Natural killer cell (primary cell): ENCODE results near the gene TNS3. TPM values are rescaled to one million over a fixed set of nuclear protein-coding genes. Genes with fewer than 3 reads are reported as not detected.
"Not testable (repeated sequence)": the region's sequence is repeated elsewhere in the genome, so short reads cannot be mapped to it uniquely, and the experiment has no call there.

Experiments used
- ATAC-seq, 3 donors: fragments of 150-1000 bp in 2 of 3; fragments of 200-7000 bp in 1 of 3; cut with Tn5 transposase; 1 replicate in 1 of 3; 2 replicates in 2 of 3; pipeline ENCODE4 v1.10.0; 2021; ENCODE audit warnings: mild to moderate bottlenecking in 2 of 3, moderate library complexity in 2 of 3
- DNase-seq, 2 donors: peaks; one replicate each; pipeline versions ENCODE4 v3.0.0 to v3.0.0-alpha.2; 2013 to 2021; ENCODE audit warnings: mixed read lengths in 1 of 2
- H3K27ac ChIP-seq: one replicate; pipeline ENCODE4 v1.5.1; 2013; ENCODE audit warnings: mild to moderate bottlenecking, low read length
- H3K27me3 ChIP-seq: one replicate; pipeline ENCODE4 v1.6.1; 2013; ENCODE audit warnings: low read length; ENCODE audit not compliant: control insufficient read depth, insufficient read depth
- H3K36me3 ChIP-seq: one replicate; pipeline ENCODE4 v1.6.1; 2013; ENCODE audit warnings: low read length; ENCODE audit not compliant: control insufficient read depth, insufficient read depth
- H3K4me1 ChIP-seq: one replicate; pipeline ENCODE4 v1.6.1; 2013; ENCODE audit warnings: low read length; ENCODE audit not compliant: control insufficient read depth, insufficient read depth
- H3K4me3 ChIP-seq: one replicate; pipeline ENCODE4 v1.5.1; 2013; ENCODE audit warnings: low read length
- H3K9me3 ChIP-seq: one replicate; pipeline ENCODE4 v1.6.1; 2013; ENCODE audit warnings: low read length; ENCODE audit not compliant: control insufficient read depth, insufficient read depth
- H3K27ac Mint-ChIP-seq, 2 donors: one replicate each; pipeline ENCODE4 v1.8.0; 2022; ENCODE audit warnings: mild to moderate bottlenecking in 2 of 2, mixed read lengths in 2 of 2, moderate library complexity in 1 of 2
- H3K27me3 Mint-ChIP-seq, 2 donors: one replicate each; pipeline ENCODE4 v1.8.0; 2022; ENCODE audit warnings: low read depth in 2 of 2, mixed read lengths in 2 of 2
- H3K36me3 Mint-ChIP-seq: one replicate; pipeline ENCODE4 v1.8.0; 2022; ENCODE audit warnings: mixed read lengths
- H3K4me1 Mint-ChIP-seq, 2 donors: one replicate each; pipeline ENCODE4 v1.8.0; 2022; ENCODE audit warnings: mixed read lengths in 2 of 2
- H3K4me3 Mint-ChIP-seq: one replicate; pipeline ENCODE4 v1.8.0; 2022; ENCODE audit warnings: mild to moderate bottlenecking, moderate library complexity, mixed read lengths
- H3K9me3 Mint-ChIP-seq, 2 donors: one replicate each; pipeline ENCODE4 v1.8.0; 2022; ENCODE audit warnings: mixed read lengths in 2 of 2
- CTCF ChIP-seq: fragments of 200-600 bp; IDR thresholded peaks from one replicate; pipeline ENCODE4 v1.8.0; 2022; ENCODE audit warnings: antibody characterized with exemption
- WGBS: methylation state at CpG from one replicate; pipeline ENCODE4 v1.1.7; 2013; ENCODE audit warnings: missing lambda C conversion rate; ENCODE audit not compliant: insufficient coverage; 5-methylcytosine and 5-hydroxymethylcytosine counted together
- intact Hi-C: fragments of 100-400 bp; cut with micrococcal nuclease; formaldehyde crosslinking; loops from one replicate; pipeline ENCODE4 v1.14.2; 2022
- total RNA-seq, 4 donors: library from RNA; stranded (reverse); fragments of 120-200 nt in 1 of 4; gene quantifications; one replicate each; pipeline versions ENCODE4 v1.2.3 to v1.2.4, GENCODE V29; 2013 to 2022

TNS3 gene
- total RNA-seq, 3 donors from 2014 or later (not counting 1 experiment from before 2014, with no cell fraction given) = 1.6 to 3.5 (median 2.9) TPM

DNA sequence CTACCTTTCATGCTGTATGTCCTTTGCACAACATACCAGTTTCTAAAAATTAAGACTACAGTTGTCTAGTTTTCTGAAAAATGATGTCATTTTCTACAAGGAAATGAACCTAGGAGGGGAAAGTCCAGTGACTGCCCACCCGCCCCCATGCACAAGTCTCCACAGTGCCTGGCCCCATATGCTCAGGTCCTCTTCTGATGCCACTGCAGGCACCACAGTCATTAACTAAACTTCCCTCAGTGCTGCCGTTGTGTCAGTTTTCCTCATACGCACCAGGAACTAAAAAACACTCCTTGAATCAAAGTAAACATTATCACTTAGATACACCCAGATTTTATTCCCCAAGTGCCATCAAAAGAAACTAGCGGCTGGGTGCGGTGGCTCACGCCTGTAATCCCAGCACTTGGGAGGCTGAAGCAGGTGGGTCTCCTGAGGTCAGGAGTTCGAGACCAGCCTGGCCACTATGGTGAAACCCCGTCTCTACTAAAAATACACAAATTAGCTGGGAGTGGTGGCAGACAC, 6.9 kb upstream of the TNS3 start:
- Mint-ChIP-seq H3K27ac (no peak overlapping the region), H3K36me3 (no peaks in the 10 kb centered on the region), H3K9me3 (no peaks in the 10 kb centered on the region), H3K4me3 (no peak overlapping the region), H3K27me3 (peaks cover under 1 to 8% of the 10 kb centered on the region in 2 donors), H3K4me1 (no peaks in the 10 kb centered on the region)
- H3K27ac ChIP-seq = no peak overlapping the region
- no peak for DNase-seq
- H3K4me1 ChIP-seq = peaks cover 8% of the 10 kb centered on the region
- H3K36me3 ChIP-seq = no peaks in the 10 kb centered on the region
- no peak overlapping the region for H3K4me3 ChIP-seq
- TF ChIP-seq CTCF = no peak
- no peaks in the 10 kb centered on the region for H3K27me3 ChIP-seq
- intact Hi-C loops = no loop called here
- no peak for ATAC-seq
- H3K9me3 ChIP-seq = no peaks in the 10 kb centered on the region
- WGBS = 91% methylated on average over 8 of the region's 8 CpGs

DNA sequence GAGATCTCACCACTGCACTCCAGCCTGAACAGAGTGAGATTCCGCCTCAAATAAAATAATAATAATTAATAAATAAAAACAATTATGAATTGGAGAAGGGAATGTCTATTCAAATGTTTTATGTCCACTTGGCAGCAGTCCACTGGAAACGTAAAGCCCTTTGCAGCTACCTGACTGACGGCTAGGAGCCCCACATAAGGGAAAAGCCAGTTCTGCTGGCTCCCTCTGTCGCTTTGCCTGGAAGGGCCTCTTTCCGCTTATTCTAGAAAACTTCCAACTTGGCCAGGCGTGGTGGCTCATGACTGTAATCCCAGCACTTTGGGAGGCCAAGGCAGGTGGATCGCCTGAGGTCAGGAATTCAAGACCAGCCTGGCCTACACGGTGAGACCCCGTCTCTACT, 6.1 kb upstream of the TNS3 start:
- Histone ChIP-seq H3K9me3 (no peaks in the 10 kb centered on the region), H3K27me3 (no peaks in the 10 kb centered on the region), H3K27ac (no peak overlapping the region), H3K4me3 (no peak overlapping the region), H3K36me3 (no peaks in the 10 kb centered on the region), H3K4me1 (peaks cover 8% of the 10 kb centered on the region)
- H3K9me3 Mint-ChIP-seq = no peaks in the 10 kb centered on the region
- intact Hi-C loops = no loop called here
- H3K27ac Mint-ChIP-seq = no peak overlapping the region
- DNase-seq (no peak), ATAC-seq (no peak)
- H3K4me3 Mint-ChIP-seq = no peak overlapping the region
- H3K36me3 Mint-ChIP-seq = no peaks in the 10 kb centered on the region
- no peak for TF ChIP-seq CTCF
- H3K27me3 Mint-ChIP-seq = peaks cover 8 to 14% of the 10 kb centered on the region in 2 donors
- 93% methylated on average over 8 of the region's 9 CpGs for WGBS
- no peaks in the 10 kb centered on the region for H3K4me1 Mint-ChIP-seq

- no peak for ATAC-seq
- H3K4me3 ChIP-seq = no peak overlapping the region
- Mint-ChIP-seq H3K36me3 (no peaks in the 10 kb centered on the region), H3K27ac (no peak overlapping the region), H3K27me3 (peaks cover 15 to 18% of the 10 kb centered on the region in 2 donors), H3K9me3 (no peaks in the 10 kb centered on the region), H3K4me1 (no peaks in the 10 kb centered on the region), H3K4me3 (no peak overlapping the region)
- no peak overlapping the region for H3K27ac ChIP-seq
- peaks cover 10% of the 10 kb centered on the region for H3K4me1 ChIP-seq
- H3K9me3 ChIP-seq = no peaks in the 10 kb centered on the region
- H3K36me3 ChIP-seq = no peaks in the 10 kb centered on the region
- peaks cover 1% of the 10 kb centered on the region for H3K27me3 ChIP-seq
- 82% methylated on average over 7 of the region's 7 CpGs for WGBS
- intact Hi-C loops = no loop called here
- DNase-seq = no peak
- TF ChIP-seq CTCF = no peak
Observed at GRCh38 chr7:47587351-47587750, 5.4 kb upstream of the TNS3 start.

- Histone ChIP-seq H3K27me3 (peaks cover 3% of the 10 kb centered on the region), H3K4me1 (peaks cover 12% of the 10 kb centered on the region), H3K27ac (no peak overlapping the region), H3K36me3 (no peaks in the 10 kb centered on the region), H3K4me3 (no peak overlapping the region), H3K9me3 (no peaks in the 10 kb centered on the region)
- no peak for ATAC-seq
- TF ChIP-seq CTCF = no peak
- intact Hi-C loops = no loop called here
- no peak for DNase-seq
- no peaks in the 10 kb centered on the region for H3K4me1 Mint-ChIP-seq
- WGBS = 67% methylated on average over 3 of the region's 3 CpGs
- H3K9me3 Mint-ChIP-seq = no peaks in the 10 kb centered on the region
- H3K27ac Mint-ChIP-seq = no peak overlapping the region
- no peaks in the 10 kb centered on the region for H3K36me3 Mint-ChIP-seq
- H3K27me3 Mint-ChIP-seq = peaks cover 17 to 20% of the 10 kb centered on the region in 2 donors
- H3K4me3 Mint-ChIP-seq = no peak overlapping the region
Observed at GRCh38 chr7:47586925-47587324, 5.0 kb upstream of the TNS3 start.

DNA sequence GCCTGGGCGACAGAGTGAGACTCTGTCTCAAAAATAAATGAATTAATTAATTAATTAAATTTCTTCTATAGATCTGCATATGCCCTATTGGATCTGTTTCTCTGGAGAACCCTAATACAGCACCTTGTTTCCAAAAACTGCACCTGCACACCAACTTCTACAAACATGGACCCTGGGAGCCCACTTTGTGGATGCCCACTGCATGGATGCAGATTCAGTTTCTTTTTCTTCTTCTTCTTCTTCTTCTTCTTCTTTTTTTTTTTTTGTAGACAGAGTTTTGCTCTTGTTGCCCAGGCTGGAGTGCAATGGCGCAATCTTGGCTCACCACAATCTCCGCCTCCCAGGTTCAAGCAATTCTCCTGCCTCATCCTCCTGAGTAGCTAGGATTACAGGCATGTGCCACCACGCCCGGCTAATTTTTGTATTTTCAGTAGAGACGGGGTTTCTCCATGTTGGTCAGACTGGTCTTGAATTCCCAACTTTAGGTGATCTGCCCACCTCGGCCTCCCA, 4.3 kb upstream of the TNS3 start:
- H3K4me3 ChIP-seq, H3K9me3 ChIP-seq, DNase-seq, H3K27ac ChIP-seq, ATAC-seq, H3K27ac Mint-ChIP-seq, H3K36me3 Mint-ChIP-seq, H3K4me1 Mint-ChIP-seq, H3K4me3 Mint-ChIP-seq, H3K27me3 ChIP-seq, H3K9me3 Mint-ChIP-seq, intact Hi-C loops, H3K36me3 ChIP-seq: not testable (repeated sequence)
- H3K27me3 Mint-ChIP-seq = peaks cover 17 to 20% of the 10 kb centered on the region in 2 donors
- peaks cover 12% of the 10 kb centered on the region for H3K4me1 ChIP-seq
- WGBS = 84% methylated on average over 6 of the region's 7 CpGs
